ENCODE results near the gene PHEX. TPM values are rescaled to one million over a fixed set of nuclear protein-coding genes. Genes with fewer than 3 reads are reported as not detected.
"Not testable (repeated sequence)": the region's sequence is repeated elsewhere in the genome, so short reads cannot be mapped to it uniquely, and the experiment has no call there.

The PHEX gene
- total RNA-seq, 4 donors from 2014 or later = 1.5 to 4.3 (median 2.3) TPM

GRCh38 chrX:22272613-22273012, 240.5 kb downstream of the PHEX start, which contains the start of gene CBLL2:
Gene CBLL2 (plus strand): TSS chrX:22272913. CDS start chrX:22272992, 79 bp downstream.
- Histone ChIP-seq H3K9me3 (no peaks in the 10 kb centered on the region), H3K27me3 (no peaks in the 10 kb centered on the region), H3K27ac (no peak within 1 kb of the TSS), H3K4me3 (no peak within 1 kb of the TSS), H3K4me1 (no peaks in the 10 kb centered on the region), H3K36me3 (no peaks in the 10 kb centered on the region)
- TF ChIP-seq POLR2A (IDR thresholded peaks at IDR 0.05) (no peak), CTCF (IDR thresholded peaks at IDR 0.05) (no peak)
- DNase-seq = no peak
- intact Hi-C loops (cut with DNase I; ENCODE audit: low total_unique reads) = no loop called here

- intact Hi-C loops (cut with DNase I; ENCODE audit: low total_unique reads) = no loop called here
Observed at GRCh38 chrX:22273714-22274317, 241.7 kb downstream of the PHEX start.

GRCh38 chrX:22276781-22277180, 244.7 kb downstream of the PHEX start:
- H3K36me3 ChIP-seq = no peaks in the 10 kb centered on the region
- intact Hi-C loops (cut with DNase I; ENCODE audit: low total_unique reads) = no loop called here
- no peak overlapping the region for H3K27ac ChIP-seq
- no peaks in the 10 kb centered on the region for H3K27me3 ChIP-seq
- H3K4me3 ChIP-seq = no peak overlapping the region
- no peaks in the 10 kb centered on the region for H3K9me3 ChIP-seq
- H3K4me1 ChIP-seq = no peaks in the 10 kb centered on the region
- DNase-seq = no peak
- TF ChIP-seq POLR2A (IDR thresholded peaks at IDR 0.05) = no peak
- no peak for TF ChIP-seq CTCF (IDR thresholded peaks at IDR 0.05)

More at GRCh38 chrX:22273714-22274317, 241.7 kb downstream of the PHEX start:
- DNase-seq = no peak
- no peaks in the 10 kb centered on the region for H3K9me3 ChIP-seq
- H3K4me1 ChIP-seq = no peaks in the 10 kb centered on the region
- no peaks in the 10 kb centered on the region for H3K36me3 ChIP-seq
- H3K4me3 ChIP-seq = no peak overlapping the region
- H3K27me3 ChIP-seq = no peaks in the 10 kb centered on the region
- no peak overlapping the region for H3K27ac ChIP-seq
- TF ChIP-seq POLR2A (IDR thresholded peaks at IDR 0.05) (no peak), CTCF (IDR thresholded peaks at IDR 0.05) (no peak)

GRCh38 chrX:22278375-22278774, 246.2 kb downstream of the PHEX start:
- Histone ChIP-seq H3K4me1 (no peaks in the 10 kb centered on the region), H3K27me3 (no peaks in the 10 kb centered on the region), H3K9me3 (no peaks in the 10 kb centered on the region), H3K36me3 (no peaks in the 10 kb centered on the region), H3K27ac (no peak overlapping the region), H3K4me3 (no peak overlapping the region)
- no peak for DNase-seq
- TF ChIP-seq CTCF (IDR thresholded peaks at IDR 0.05) = no peak
- no peak for TF ChIP-seq POLR2A (IDR thresholded peaks at IDR 0.05)
- intact Hi-C loops (cut with DNase I; ENCODE audit: low total_unique reads) = no loop called here

- DNase-seq; H3K4me1 ChIP-seq; H3K27me3 ChIP-seq; H3K36me3 ChIP-seq; H3K27ac ChIP-seq; H3K4me3 ChIP-seq; H3K9me3 ChIP-seq; intact Hi-C loops (cut with DNase I; ENCODE audit: low total_unique reads): not testable (repeated sequence)
Observed at GRCh38 chrX:22289209-22289608, 257.1 kb downstream of the PHEX start.

- Histone ChIP-seq H3K4me3 (no peak overlapping the region), H3K27me3 (no peaks in the 10 kb centered on the region), H3K36me3 (no peaks in the 10 kb centered on the region), H3K27ac (no peak overlapping the region), H3K9me3 (no peaks in the 10 kb centered on the region), H3K4me1 (no peaks in the 10 kb centered on the region)
- intact Hi-C loops (cut with DNase I; ENCODE audit: low total_unique reads) = no loop called here
- no peak for DNase-seq
- TF ChIP-seq POLR2A (IDR thresholded peaks at IDR 0.05) = no peak
- TF ChIP-seq CTCF (IDR thresholded peaks at IDR 0.05) = no peak
Observed at GRCh38 chrX:22296871-22297270, 264.7 kb downstream of the PHEX start.
